Upper lobe of right lung (tissue), 1 donor: ENCODE measurements around the gene SGTA. TPM values are rescaled to one million over a fixed set of nuclear protein-coding genes. Genes with fewer than 3 reads are reported as not detected.

Source experiments
- ATAC-seq: fragments of 200-7000 bp; cut with Tn5 transposase; one replicate; pipeline ENCODE4 v1.9.1; 2020; ENCODE audit warnings: mild to moderate bottlenecking, moderate library complexity
- DNase-seq: peaks from one replicate; pipeline ENCODE4 v3.0.0-alpha.2; 2020
- H3K27ac ChIP-seq: fragments of 200-600 bp; one replicate; pipeline ENCODE4 v1.8.0; 2022
- H3K27me3 ChIP-seq: fragments of 200-600 bp; one replicate; pipeline ENCODE4 v1.8.0; 2022; ENCODE audit warnings: mild to moderate bottlenecking
- H3K36me3 ChIP-seq: fragments of 200-600 bp; one replicate; pipeline ENCODE4 v1.8.0; 2022
- H3K4me1 ChIP-seq: fragments of 200-600 bp; one replicate; pipeline ENCODE4 v1.8.0; 2022
- H3K4me3 ChIP-seq: fragments of 200-600 bp; one replicate; pipeline ENCODE4 v1.8.0; 2022; ENCODE audit warnings: mild to moderate bottlenecking
- H3K9me3 ChIP-seq: fragments of 200-600 bp; one replicate; pipeline ENCODE4 v1.8.0; 2022
- CTCF ChIP-seq: fragments of 200-600 bp; IDR thresholded peaks from one replicate; pipeline ENCODE4 v1.8.0; 2022; ENCODE audit warnings: antibody characterized with exemption
- intact Hi-C: fragments of 100-400 bp; cut with DNase I; formaldehyde crosslinking; loops from one replicate; pipeline ENCODE4 v1.11.0; 2022
- total RNA-seq: library from RNA; stranded (reverse); fragmentation: NEBNext Ultra II Directional; extraction: Animal tissue kit (Norgen Biotek cat#: 25700); gene quantifications from one replicate; pipeline ENCODE4 v1.2.1, GENCODE V29; 2021
- donor health status: DM: no; HTN: yes; CAD: no; lungs with severe emphysema.

SGTA gene
- total RNA-seq, 1 donor from 2014 or later, result 44.9 TPM

DNA sequence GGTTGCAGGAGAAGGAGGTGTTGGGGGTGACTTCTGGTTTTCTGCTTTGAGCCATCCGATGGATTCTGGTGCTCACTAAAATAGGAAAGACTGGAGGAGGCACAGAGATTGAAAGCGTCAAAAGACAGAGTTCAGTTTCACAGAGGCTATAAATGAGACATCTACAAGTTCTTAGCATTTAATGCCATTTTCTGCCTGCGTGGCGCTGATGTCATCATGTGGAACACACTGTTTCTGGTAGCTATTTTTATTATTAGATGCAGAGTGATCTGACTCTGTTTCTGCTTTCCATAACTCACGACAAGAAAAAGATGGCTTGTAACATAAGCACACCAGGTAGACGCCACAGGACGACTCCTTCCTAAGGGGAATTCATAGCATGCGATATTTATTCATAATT is 40.0 kb downstream of the SGTA start:
- no peak for TF ChIP-seq CTCF
- no peaks in the 10 kb centered on the region for H3K36me3 ChIP-seq
- no peak for DNase-seq
- no peak overlapping the region for H3K4me3 ChIP-seq
- no peaks in the 10 kb centered on the region for H3K9me3 ChIP-seq
- intact Hi-C loops, result loop anchor here (5.0 kb wide), 1 partner anchor 96 kb away; no protein-coding TSS in a partner anchor
- no peaks in the 10 kb centered on the region for H3K27me3 ChIP-seq
- no peak overlapping the region for H3K27ac ChIP-seq
- ATAC-seq, result no peak
- no peaks in the 10 kb centered on the region for H3K4me1 ChIP-seq

DNA sequence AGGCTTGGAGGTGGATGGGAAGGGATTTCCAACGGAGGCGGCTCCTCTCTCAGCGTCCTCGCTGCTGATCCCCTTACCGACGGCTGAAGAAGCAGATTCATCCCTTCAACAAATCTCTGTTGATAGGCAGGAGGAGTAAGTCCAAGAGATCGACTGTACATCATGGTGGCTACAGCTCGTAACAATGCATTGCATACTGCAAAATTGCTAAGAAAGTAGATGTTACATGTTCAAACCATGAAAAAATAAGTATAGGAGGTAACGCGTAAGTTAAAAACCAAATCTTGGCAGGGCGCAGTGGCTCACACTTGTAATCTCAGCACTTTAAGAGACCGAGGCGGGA is 42.8 kb downstream of the SGTA start:
- H3K4me3 ChIP-seq, result no peak overlapping the region
- no peak overlapping the region for H3K27ac ChIP-seq
- no peak for TF ChIP-seq CTCF
- intact Hi-C loops, result loop anchor here (5.0 kb wide), 1 partner anchor 93 kb away; no protein-coding TSS in a partner anchor
- ATAC-seq (no peak), DNase-seq (no peak)
- no peaks in the 10 kb centered on the region for H3K4me1 ChIP-seq
- no peaks in the 10 kb centered on the region for H3K27me3 ChIP-seq
- peaks cover 9% of the 10 kb centered on the region for H3K36me3 ChIP-seq
- H3K9me3 ChIP-seq, result no peaks in the 10 kb centered on the region

DNA sequence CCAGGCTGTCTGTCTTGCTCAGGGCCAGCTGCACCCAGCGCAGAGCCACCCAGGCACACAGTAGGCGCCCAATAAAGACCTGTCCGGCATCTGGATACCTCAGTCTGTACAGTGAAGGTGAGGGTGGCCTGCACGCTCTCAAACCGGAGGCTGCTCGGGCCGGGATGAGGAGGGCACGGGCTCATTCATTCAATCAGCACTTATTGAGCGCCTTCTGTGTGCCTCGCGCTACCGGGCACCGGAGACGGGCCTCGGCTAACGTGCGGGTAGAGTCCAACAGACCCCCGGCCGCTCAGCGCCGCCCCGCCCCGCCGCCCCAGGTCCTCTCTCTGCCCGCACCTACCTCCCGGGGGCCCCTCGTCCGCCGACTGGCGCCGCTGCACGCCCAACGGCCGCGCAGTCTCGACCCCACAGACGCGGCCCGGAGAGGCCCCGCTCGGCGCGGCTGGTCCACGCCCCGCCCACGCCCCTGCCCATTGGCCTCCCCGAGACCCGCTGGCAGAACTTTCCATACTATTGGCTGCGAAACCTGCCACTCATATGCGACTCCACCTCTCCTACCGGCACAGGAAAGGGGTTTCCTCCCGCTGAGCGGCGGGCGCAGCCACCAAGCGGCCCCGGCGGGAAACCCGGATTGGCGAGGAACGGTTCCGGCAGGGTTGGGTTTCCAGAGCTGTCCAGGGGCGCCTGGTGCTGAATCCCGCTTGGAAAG is 43.3 kb downstream of the SGTA start, which contains the start of gene SLC39A3:
SLC39A3 (minus strand) TSS at position 416 of the 712 bp plus-strand sequence. CDS start 2,760 bp downstream, outside the sequence.
- DNase-seq (peak; percentile 97), ATAC-seq (peak; percentile 100)
- Histone ChIP-seq H3K36me3 (peaks cover 9% of the 10 kb centered on the region), H3K27ac (peak within 1 kb of the TSS; percentile 74), H3K4me1 (no peaks in the 10 kb centered on the region), H3K4me3 (peak within 1 kb of the TSS; percentile 98), H3K27me3 (no peaks in the 10 kb centered on the region), H3K9me3 (no peaks in the 10 kb centered on the region)
- intact Hi-C loops, result loop anchor here (5.0 kb wide), 1 partner anchor 92 kb away; no protein-coding TSS in a partner anchor
- peak; percentile 24 for TF ChIP-seq CTCF

- peaks cover 16% of the 10 kb centered on the region for H3K36me3 ChIP-seq
- H3K4me1 ChIP-seq, result no peaks in the 10 kb centered on the region
- no peak overlapping the region for H3K4me3 ChIP-seq
- no peaks in the 10 kb centered on the region for H3K9me3 ChIP-seq
- H3K27ac ChIP-seq, result no peak overlapping the region
- no peak for DNase-seq
- H3K27me3 ChIP-seq, result no peaks in the 10 kb centered on the region
- no peak for ATAC-seq
- intact Hi-C loops, result no loop called here
- no peak for TF ChIP-seq CTCF
Observed at GRCh38 chr19:2736550-2737190, 46.4 kb downstream of the SGTA start.

GRCh38 chr19:2735374-2735773 is 47.7 kb downstream of the SGTA start:
- DNase-seq, result no peak
- no peak for ATAC-seq
- Histone ChIP-seq H3K9me3 (no peaks in the 10 kb centered on the region), H3K4me3 (no peak overlapping the region), H3K4me1 (no peaks in the 10 kb centered on the region), H3K36me3 (peaks cover 16% of the 10 kb centered on the region), H3K27ac (no peak overlapping the region), H3K27me3 (no peaks in the 10 kb centered on the region)
- TF ChIP-seq CTCF, result no peak
- intact Hi-C loops, result no loop called here
